ENCODE data around the gene SEMA3B.

DNA sequence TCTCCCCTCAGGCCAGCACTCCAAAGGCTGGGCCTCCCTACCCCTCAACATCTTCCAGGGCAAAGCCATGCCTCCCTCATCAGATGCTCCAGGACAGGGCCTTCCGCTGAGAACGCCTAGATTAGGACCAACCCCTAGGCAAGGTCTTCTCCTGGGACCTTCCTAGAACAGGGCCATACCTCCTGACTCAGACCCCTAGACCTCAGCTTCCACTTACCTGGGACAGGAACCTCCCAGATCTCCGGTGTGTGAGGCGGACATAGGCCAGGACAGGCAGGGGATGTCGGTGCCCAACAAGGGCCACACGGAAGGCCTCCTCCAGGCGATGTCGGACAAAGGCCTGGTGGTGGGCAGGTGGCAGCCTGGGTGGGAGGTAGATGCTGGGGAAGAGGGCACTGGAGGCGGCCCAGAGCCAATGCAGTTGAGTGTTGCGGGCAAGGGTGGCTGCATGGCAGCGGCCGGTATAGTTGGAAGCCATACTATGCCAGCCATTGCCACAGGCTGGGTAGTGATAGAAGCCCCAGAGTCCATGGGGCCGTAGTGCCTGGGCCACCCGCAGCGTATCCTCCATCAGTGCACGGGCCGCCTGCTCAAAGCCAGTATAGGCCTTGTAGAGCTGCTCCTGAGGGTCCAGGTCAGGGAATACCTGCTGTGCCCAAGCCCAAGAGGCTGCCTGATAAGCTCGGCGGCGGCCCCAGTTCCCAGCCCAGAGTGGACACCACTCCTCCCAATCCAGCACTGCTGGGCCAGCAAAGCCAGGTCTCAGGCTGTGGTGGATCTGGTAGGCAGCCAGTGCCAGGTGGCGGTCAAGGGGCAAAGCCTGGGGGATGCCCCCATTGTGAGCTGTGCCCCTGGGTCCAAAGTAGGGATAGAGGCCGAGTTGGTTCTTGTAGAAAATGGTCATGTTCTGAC lies 25.8 kb downstream of the SEMA3B start:
- TF ChIP-seq CTCF (IDR thresholded peaks at IDR 0.05) = no peak
- TF ChIP-seq EP300 (IDR thresholded peaks at IDR 0.05; ENCODE audit: low read depth) = no peak
- TF ChIP-seq POLR2A (IDR thresholded peaks at IDR 0.05) = no peak
- no peak for TF ChIP-seq POLR2AphosphoS5 (IDR thresholded peaks at IDR 0.05)
